ENCODE results near the gene MACROD2.

- TF ChIP-seq CTCF (conservative IDR thresholded peaks at IDR 0.05; ENCODE audit: low read depth, low read length) (no peak), EZH2 (IDR thresholded peaks at IDR 0.05; ENCODE audit: borderline replicate concordance, low read depth, low read length, poor library complexity, severe bottlenecking) (no peak)
Observed at GRCh38 chr20:15265581-15266309, 1270.4 kb downstream of the MACROD2 start.
